Measurements from ENCODE around the gene CAPS.

DNA sequence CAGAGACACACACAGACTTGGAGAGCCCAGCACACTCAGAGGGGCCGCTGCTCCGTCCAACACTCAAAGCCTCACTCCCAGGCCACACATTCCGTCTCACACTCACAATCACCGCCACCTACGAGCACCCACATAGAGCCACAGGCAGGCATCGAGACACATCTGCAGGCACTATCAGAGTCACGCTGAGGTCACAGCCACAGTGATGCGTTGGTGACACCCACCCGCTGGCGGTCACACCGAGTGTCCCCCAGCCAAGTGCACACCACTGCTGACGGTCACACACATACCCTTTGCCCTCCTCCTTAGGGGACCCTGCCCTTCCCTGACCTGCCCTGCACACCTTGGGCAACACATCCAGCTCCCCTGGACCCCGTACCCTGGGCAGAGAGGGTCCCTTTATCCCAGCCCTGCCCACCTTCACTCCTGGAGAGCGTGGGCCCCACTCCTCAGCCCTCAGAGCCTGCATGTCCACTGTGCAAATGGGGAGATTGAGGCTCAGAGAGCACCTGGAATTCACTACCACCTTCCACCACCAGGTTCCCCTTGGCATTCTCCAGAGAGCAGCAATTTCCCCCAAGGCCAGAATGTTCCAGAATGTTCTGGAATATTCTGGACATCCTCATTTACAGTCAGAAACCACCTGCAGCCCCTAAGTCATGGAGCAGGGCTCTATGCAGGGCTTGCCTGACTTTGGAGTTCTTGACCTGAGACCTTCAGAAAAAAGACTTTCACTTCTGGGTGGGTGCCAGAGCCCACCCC is 49.1 kb upstream of the CAPS start:
- TF ChIP-seq, protein P1, sequence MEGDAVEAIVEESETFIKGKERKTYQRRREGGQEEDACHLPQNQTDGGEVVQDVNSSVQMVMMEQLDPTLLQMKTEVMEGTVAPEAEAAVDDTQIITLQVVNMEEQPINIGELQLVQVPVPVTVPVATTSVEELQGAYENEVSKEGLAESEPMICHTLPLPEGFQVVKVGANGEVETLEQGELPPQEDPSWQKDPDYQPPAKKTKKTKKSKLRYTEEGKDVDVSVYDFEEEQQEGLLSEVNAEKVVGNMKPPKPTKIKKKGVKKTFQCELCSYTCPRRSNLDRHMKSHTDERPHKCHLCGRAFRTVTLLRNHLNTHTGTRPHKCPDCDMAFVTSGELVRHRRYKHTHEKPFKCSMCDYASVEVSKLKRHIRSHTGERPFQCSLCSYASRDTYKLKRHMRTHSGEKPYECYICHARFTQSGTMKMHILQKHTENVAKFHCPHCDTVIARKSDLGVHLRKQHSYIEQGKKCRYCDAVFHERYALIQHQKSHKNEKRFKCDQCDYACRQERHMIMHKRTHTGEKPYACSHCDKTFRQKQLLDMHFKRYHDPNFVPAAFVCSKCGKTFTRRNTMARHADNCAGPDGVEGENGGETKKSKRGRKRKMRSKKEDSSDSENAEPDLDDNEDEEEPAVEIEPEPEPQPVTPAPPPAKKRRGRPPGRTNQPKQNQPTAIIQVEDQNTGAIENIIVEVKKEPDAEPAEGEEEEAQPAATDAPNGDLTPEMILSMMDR (conservative IDR thresholded peaks at IDR 0.05; ENCODE audit: low read depth, low read length), result no peak
- no peak for TF ChIP-seq EZH2 (IDR thresholded peaks at IDR 0.05; ENCODE audit: borderline replicate concordance, low read depth, low read length, poor library complexity, severe bottlenecking)
